Common myeloid progenitor, CD34-positive (primary cell): Measurements from ENCODE around the gene SLC2A2.
"Not testable (repeated sequence)": the region's sequence is repeated elsewhere in the genome, so short reads cannot be mapped to it uniquely, and the experiment has no call there.

Experiments
- CTCF ChIA-PET: fragments of 350-600 bp; sonication (Branson Sonifier 250); formaldehyde crosslinking; loops from one replicate; lab custom pipeline; 2021; ENCODE audit warnings: antibody characterized with exemption; lab: Charles Lee
- POLR2A ChIA-PET: fragments of 350-600 bp; sonication (Branson Sonifier 250); formaldehyde crosslinking; loops from one replicate; lab custom pipeline; 2021; ENCODE audit warnings: antibody characterized with exemption; lab: Charles Lee
- DNase-seq, 3 donors: peaks; one replicate each; pipeline versions ENCODE4 v3.0.0 to v3.0.0-alpha.2; 2013
- H3K27ac ChIP-seq, 2 experiments: 1 replicate in 1 of 2; 2 replicates in 1 of 2; pipeline ENCODE4 v1.7.0; 2013; ENCODE audit warnings: inconsistent platforms in 2 of 2, low read length in 2 of 2, mild to moderate bottlenecking in 2 of 2, low read depth in 1 of 2, moderate library complexity in 1 of 2; ENCODE audit not compliant: severe bottlenecking in 2 of 2, insufficient read depth in 1 of 2, poor library complexity in 1 of 2
- H3K27me3 ChIP-seq, 5 experiments: replicated peaks in 2 of 5; 1 replicate in 3 of 5; 2 replicates in 2 of 5; pipeline versions ENCODE4 v1.6.1 to v1.7.0; 2013; ENCODE audit warnings: low read length in 4 of 5, mild to moderate bottlenecking in 2 of 5, moderate library complexity in 2 of 5, inconsistent platforms in 1 of 5; ENCODE audit not compliant: insufficient read depth in 5 of 5, control insufficient read depth in 4 of 5
- H3K36me3 ChIP-seq, 4 experiments: 1 replicate in 2 of 4; 2 replicates in 2 of 4; pipeline versions ENCODE4 v1.6.1 to v1.7.0; 2013; ENCODE audit warnings: low read length in 3 of 4, control low read depth in 1 of 4, mild to moderate bottlenecking in 1 of 4; ENCODE audit not compliant: control insufficient read depth in 4 of 4, insufficient read depth in 4 of 4
- H3K4me1 ChIP-seq, 4 experiments: 1 replicate in 3 of 4; 2 replicates in 1 of 4; pipeline versions ENCODE4 v1.6.1 to v1.7.1; 2013; ENCODE audit warnings: low read length in 3 of 4, mild to moderate bottlenecking in 3 of 4, control low read depth in 1 of 4, inconsistent platforms in 1 of 4, moderate library complexity in 1 of 4; ENCODE audit not compliant: control insufficient read depth in 4 of 4, insufficient read depth in 4 of 4; ENCODE audit errors: control extremely low read depth in 1 of 4
- H3K4me3 ChIP-seq, 7 experiments: 1 replicate in 4 of 7; 2 replicates in 3 of 7; pipeline versions ENCODE4 v1.5.1 to v1.7.0; 2013; ENCODE audit warnings: mild to moderate bottlenecking in 7 of 7, low read length in 6 of 7, moderate library complexity in 6 of 7, inconsistent platforms in 2 of 7, low read depth in 2 of 7, control low read depth in 1 of 7; ENCODE audit not compliant: insufficient read depth in 4 of 7, control insufficient read depth in 1 of 7; ENCODE audit errors: extremely low read depth in 1 of 7
- H3K9me3 ChIP-seq, 5 experiments: 1 replicate in 4 of 5; 2 replicates in 1 of 5; pipeline versions ENCODE4 v1.6.1 to v1.7.1; 2013; ENCODE audit warnings: low read length in 4 of 5, mild to moderate bottlenecking in 2 of 5, inconsistent platforms in 1 of 5, low read depth in 1 of 5, moderate library complexity in 1 of 5; ENCODE audit not compliant: control insufficient read depth in 4 of 5, insufficient read depth in 2 of 5; ENCODE audit errors: control extremely low read depth in 1 of 5
- WGBS: methylation state at CpG from one replicate; pipeline ENCODE4 v1.1.5; 2013; ENCODE audit not compliant: insufficient coverage; 5-methylcytosine and 5-hydroxymethylcytosine counted together

Gene SLC2A2

GRCh38 chr3:170972917-170973316, 53.6 kb downstream of the SLC2A2 start:
- H3K9me3 ChIP-seq, POLR2A ChIA-PET: not testable (repeated sequence)

GRCh38 chr3:170967126-170967525, 59.4 kb downstream of the SLC2A2 start:
- no peaks in the 10 kb centered on the region for H3K36me3 ChIP-seq
- H3K27ac ChIP-seq, result no peak overlapping the region
- no peak for DNase-seq
- H3K4me1 ChIP-seq, result no peaks in the 10 kb centered on the region
- H3K4me3 ChIP-seq, result no peak overlapping the region
- POLR2A ChIA-PET, result no interaction called here
- H3K9me3 ChIP-seq, result no peaks in the 10 kb centered on the region
- CTCF ChIA-PET, result no interaction called here
- 100% methylated on average over 1 of the region's 1 CpG for WGBS
- H3K27me3 ChIP-seq, result no peaks in the 10 kb centered on the region

More at GRCh38 chr3:170972917-170973316, 53.6 kb downstream of the SLC2A2 start:
- H3K4me3 ChIP-seq, DNase-seq, H3K27me3 ChIP-seq, CTCF ChIA-PET, H3K4me1 ChIP-seq, H3K27ac ChIP-seq, H3K36me3 ChIP-seq: not testable (repeated sequence)

GRCh38 chr3:170966495-170966894, 60.0 kb downstream of the SLC2A2 start:
- Histone ChIP-seq H3K36me3 (no peaks in the 10 kb centered on the region), H3K4me3 (no peak overlapping the region), H3K4me1 (no peaks in the 10 kb centered on the region), H3K27ac (no peak overlapping the region), H3K27me3 (no peaks in the 10 kb centered on the region), H3K9me3 (no peaks in the 10 kb centered on the region)
- POLR2A ChIA-PET, result no interaction called here
- WGBS, result no CpG with 5 or more reads among the region's 1 CpG
- CTCF ChIA-PET, result interaction anchor here (1.9 kb wide), 1 partner anchor 215 kb away, joined by 8 read pairs; no protein-coding TSS in a partner anchor
- DNase-seq, result no peak

- Histone ChIP-seq H3K27ac (no peak overlapping the region), H3K36me3 (no peaks in the 10 kb centered on the region), H3K4me3 (no peak overlapping the region), H3K9me3 (no peaks in the 10 kb centered on the region), H3K4me1 (no peaks in the 10 kb centered on the region), H3K27me3 (no peaks in the 10 kb centered on the region)
- DNase-seq, result peak in 1 of 3 donors; percentile 23
- ChIA-PET POLR2A (no interaction called here), CTCF (interaction anchor here (0.5 to 2.2 kb wide), 8 partner anchors 16 to 872 kb away, joined by 3 to 10 read pairs (median 4); no protein-coding TSS in a partner anchor)
Observed at GRCh38 chr3:170962411-170962810, 64.1 kb downstream of the SLC2A2 start.

- Histone ChIP-seq H3K9me3 (no peaks in the 10 kb centered on the region), H3K4me1 (no peaks in the 10 kb centered on the region), H3K27me3 (no peaks in the 10 kb centered on the region), H3K4me3 (no peak overlapping the region), H3K36me3 (no peaks in the 10 kb centered on the region), H3K27ac (no peak overlapping the region)
- DNase-seq, result peak; percentile 29 to 63 (median 47)
- POLR2A ChIA-PET, result no interaction called here
- CTCF ChIA-PET, result interaction anchor here (0.9 to 2.2 kb wide), 10 partner anchors 17 to 872 kb away, joined by 3 to 10 read pairs (median 4); no protein-coding TSS in a partner anchor
- 77% methylated on average over 3 of the region's 4 CpGs for WGBS
Observed at GRCh38 chr3:170961616-170962400, 64.7 kb downstream of the SLC2A2 start.

GRCh38 chr3:170959457-170959856, 67.1 kb downstream of the SLC2A2 start:
- H3K4me1 ChIP-seq, result no peaks in the 10 kb centered on the region
- DNase-seq, result no peak
- no peaks in the 10 kb centered on the region for H3K36me3 ChIP-seq
- WGBS, result no CpG with 5 or more reads among the region's 1 CpG
- H3K4me3 ChIP-seq, result no peak overlapping the region
- H3K27ac ChIP-seq, result no peak overlapping the region
- no peaks in the 10 kb centered on the region for H3K27me3 ChIP-seq
- H3K9me3 ChIP-seq, result no peaks in the 10 kb centered on the region
- POLR2A ChIA-PET, result no interaction called here
- CTCF ChIA-PET, result interaction anchor here (1.0 kb wide), 1 partner anchor 20 kb away, joined by 3 read pairs; no protein-coding TSS in a partner anchor

- H3K4me1 ChIP-seq, result no peaks in the 10 kb centered on the region
- ChIA-PET CTCF (interaction anchor here (0.9 kb wide), 1 partner anchor 8 kb away, joined by 4 read pairs; no protein-coding TSS in a partner anchor), POLR2A (interaction anchor here (0.6 kb wide), 1 partner anchor 634 kb away, joined by 3 read pairs; no protein-coding TSS in a partner anchor)
Observed at GRCh38 chr3:170956647-170957046, 69.9 kb downstream of the SLC2A2 start.

More at GRCh38 chr3:170956647-170957046, 69.9 kb downstream of the SLC2A2 start:
- Histone ChIP-seq H3K36me3 (no peaks in the 10 kb centered on the region), H3K4me3 (no peak overlapping the region), H3K9me3 (no peaks in the 10 kb centered on the region), H3K27me3 (no peaks in the 10 kb centered on the region), H3K27ac (no peak overlapping the region)
- DNase-seq, result no peak
